ENCODE results near the gene MARVELD1.

MARVELD1 gene

DNA sequence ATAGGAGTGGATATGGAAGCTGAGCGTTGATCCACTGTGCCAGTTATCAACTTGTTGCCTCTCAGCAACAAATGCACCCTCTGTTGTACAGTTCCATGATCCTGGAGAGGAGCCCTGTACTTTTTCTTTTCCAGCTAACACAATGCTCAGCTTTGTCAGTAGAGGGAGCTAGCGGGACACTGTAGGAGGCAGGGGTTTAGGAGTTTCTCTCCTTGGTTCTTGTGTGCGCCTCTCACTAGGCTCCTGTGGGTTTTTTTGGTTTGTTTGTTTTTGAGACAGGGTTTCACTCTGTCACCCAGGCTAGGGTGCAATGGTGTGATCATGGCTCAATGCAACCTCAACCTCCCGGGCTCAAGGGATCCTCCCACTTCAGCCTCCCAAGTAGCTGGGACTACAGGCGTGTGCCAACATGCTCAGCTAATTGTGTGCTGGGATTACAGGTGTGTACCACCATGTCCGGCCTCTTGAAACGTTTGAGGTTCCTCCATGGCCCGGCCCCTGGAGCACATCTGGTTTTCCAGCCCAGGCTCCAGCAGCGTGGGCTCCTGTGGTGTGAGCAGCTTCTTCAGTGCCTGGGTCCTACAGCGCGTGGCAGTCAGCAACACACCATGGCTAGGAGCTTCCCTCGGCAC lies 12.0 kb upstream of the MARVELD1 start:
- H2BK5ac ChIP-seq (ENCODE audit: low read length), result no peak overlapping the region
- H3K79me2 ChIP-seq (ENCODE audit: control insufficient read depth, insufficient read depth, low read length), result no peaks in the 10 kb centered on the region
- H3K4ac ChIP-seq (ENCODE audit: low read depth, low read length), result no peak overlapping the region
- H3K18ac ChIP-seq (ENCODE audit: low read length), result no peak overlapping the region
- WGBS (ENCODE audit: extremely low coverage, insufficient coverage, low lambda C conversion rate), result no CpG with 5 or more reads among the region's 12 CpGs
- H2BK120ac ChIP-seq (ENCODE audit: low read depth, low read length), result no peak overlapping the region
- H3K4me2 ChIP-seq (ENCODE audit: low read length), result no peak overlapping the region
- no peak overlapping the region for H4K8ac ChIP-seq (ENCODE audit: low read depth, low read length)
- H4K5ac ChIP-seq (ENCODE audit: low read length), result no peak overlapping the region
- H2AK5ac ChIP-seq (ENCODE audit: low read length), result no peak overlapping the region
- H2BK15ac ChIP-seq (replicated peaks; ENCODE audit: low read depth), result no peak overlapping the region
- H3K79me1 ChIP-seq (ENCODE audit: low read length), result no peaks in the 10 kb centered on the region
- no peaks in the 10 kb centered on the region for H3K4me1 ChIP-seq (ENCODE audit: control insufficient read depth, low read depth, low read length)
- no peak overlapping the region for H3K4me3 ChIP-seq (ENCODE audit: low read length)
- H3K56ac ChIP-seq (ENCODE audit: low read length), result no peak overlapping the region
- no peak overlapping the region for H3K9ac ChIP-seq (ENCODE audit: low read length)
- no peaks in the 10 kb centered on the region for H3K36me3 ChIP-seq (ENCODE audit: control insufficient read depth, insufficient read depth, low read length)
- H3K27ac ChIP-seq (ENCODE audit: low read depth, low read length), result no peak overlapping the region
- no peaks in the 10 kb centered on the region for H3K27me3 ChIP-seq (ENCODE audit: insufficient read depth, low read length, poor library complexity)
- DNase-seq, result peak; percentile 80
- no peak overlapping the region for H3K23ac ChIP-seq (ENCODE audit: low read length)

DNA sequence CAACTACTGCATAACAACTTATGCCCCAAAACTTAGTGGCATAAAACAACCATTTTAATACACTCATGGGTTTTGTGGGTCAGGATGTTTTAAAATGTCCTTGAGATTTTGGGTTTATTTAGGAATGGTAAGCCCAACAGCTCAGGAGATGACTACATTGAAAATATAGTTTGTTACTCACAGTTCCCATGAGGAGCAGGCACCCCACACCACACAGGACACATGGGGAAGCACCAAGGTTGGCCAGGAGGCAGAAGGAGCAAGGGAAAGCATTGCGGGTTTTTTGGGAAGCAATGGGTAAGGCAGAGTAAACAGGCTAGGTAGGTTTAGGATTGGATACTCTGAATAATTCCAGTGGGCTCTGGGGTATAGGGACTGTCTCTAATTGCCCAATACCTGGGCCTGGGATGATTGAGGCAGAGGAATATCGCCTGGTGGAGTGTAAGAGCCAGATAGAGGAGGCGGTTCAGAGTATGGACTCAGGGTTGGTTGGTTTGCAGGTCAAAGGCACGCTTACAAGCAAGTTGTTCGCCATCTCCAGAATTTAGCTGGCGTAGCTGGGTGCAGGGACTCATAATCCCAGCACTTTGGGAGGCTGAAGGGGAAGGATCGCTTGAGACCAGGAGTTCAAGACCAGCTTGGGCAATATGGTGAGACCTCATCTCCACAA lies 10.0 kb upstream of the MARVELD1 start:
- no peak overlapping the region for H2BK5ac ChIP-seq (ENCODE audit: low read length)
- no peak overlapping the region for H3K9ac ChIP-seq (ENCODE audit: low read length)
- no peaks in the 10 kb centered on the region for H3K36me3 ChIP-seq (ENCODE audit: control insufficient read depth, insufficient read depth, low read length)
- no peak overlapping the region for H2BK15ac ChIP-seq (replicated peaks; ENCODE audit: low read depth)
- no peak overlapping the region for H2AK5ac ChIP-seq (ENCODE audit: low read length)
- no peak overlapping the region for H3K4ac ChIP-seq (ENCODE audit: low read depth, low read length)
- no peak overlapping the region for H3K18ac ChIP-seq (ENCODE audit: low read length)
- H3K4me2 ChIP-seq (ENCODE audit: low read length), result no peak overlapping the region
- H4K8ac ChIP-seq (ENCODE audit: low read depth, low read length), result no peak overlapping the region
- no peak overlapping the region for H3K4me3 ChIP-seq (ENCODE audit: low read length)
- no peak overlapping the region for H3K56ac ChIP-seq (ENCODE audit: low read length)
- no peaks in the 10 kb centered on the region for H3K79me2 ChIP-seq (ENCODE audit: control insufficient read depth, insufficient read depth, low read length)
- no peak overlapping the region for H4K5ac ChIP-seq (ENCODE audit: low read length)
- no peaks in the 10 kb centered on the region for H3K4me1 ChIP-seq (ENCODE audit: control insufficient read depth, low read depth, low read length)
- H2BK120ac ChIP-seq (ENCODE audit: low read depth, low read length), result no peak overlapping the region
- no peaks in the 10 kb centered on the region for H3K79me1 ChIP-seq (ENCODE audit: low read length)
- no peak overlapping the region for H3K27ac ChIP-seq (ENCODE audit: low read depth, low read length)
- no peak for DNase-seq
- no peaks in the 10 kb centered on the region for H3K27me3 ChIP-seq (ENCODE audit: insufficient read depth, low read length, poor library complexity)
- no peak overlapping the region for H3K23ac ChIP-seq (ENCODE audit: low read length)
- no CpG with 5 or more reads among the region's 7 CpGs for WGBS (ENCODE audit: extremely low coverage, insufficient coverage, low lambda C conversion rate)

DNA sequence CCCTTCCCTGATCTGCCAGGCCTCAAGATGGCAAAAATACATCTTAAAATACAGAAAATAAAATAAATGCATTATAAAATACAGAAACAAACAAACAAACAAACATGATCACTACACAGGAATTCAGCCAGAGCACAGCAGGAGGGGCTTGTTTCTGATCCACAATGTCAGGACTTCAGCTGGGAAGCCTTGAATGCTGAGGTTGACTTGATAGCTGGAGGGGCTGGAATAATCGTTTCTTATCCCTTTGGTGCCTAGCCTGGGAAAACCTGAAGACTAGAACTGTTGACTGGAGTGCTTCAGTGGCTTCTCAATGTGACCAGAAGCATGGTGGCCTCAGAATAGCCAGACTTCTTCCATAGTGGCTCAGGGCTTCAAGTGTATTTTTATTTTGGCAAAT lies 9.2 kb upstream of the MARVELD1 start:
- no peak overlapping the region for H2BK15ac ChIP-seq (replicated peaks; ENCODE audit: low read depth)
- H3K18ac ChIP-seq (ENCODE audit: low read length), result no peak overlapping the region
- no peak overlapping the region for H2BK120ac ChIP-seq (ENCODE audit: low read depth, low read length)
- H3K27ac ChIP-seq (ENCODE audit: low read depth, low read length), result no peak overlapping the region
- peak; percentile 56 for DNase-seq
- no peak overlapping the region for H3K9ac ChIP-seq (ENCODE audit: low read length)
- no peaks in the 10 kb centered on the region for H3K79me2 ChIP-seq (ENCODE audit: control insufficient read depth, insufficient read depth, low read length)
- no peak overlapping the region for H3K4me2 ChIP-seq (ENCODE audit: low read length)
- no peak overlapping the region for H3K4ac ChIP-seq (ENCODE audit: low read depth, low read length)
- H3K27me3 ChIP-seq (ENCODE audit: insufficient read depth, low read length, poor library complexity), result no peaks in the 10 kb centered on the region
- H3K36me3 ChIP-seq (ENCODE audit: control insufficient read depth, insufficient read depth, low read length), result no peaks in the 10 kb centered on the region
- no peak overlapping the region for H3K4me3 ChIP-seq (ENCODE audit: low read length)
- H3K4me1 ChIP-seq (ENCODE audit: control insufficient read depth, low read depth, low read length), result no peaks in the 10 kb centered on the region
- no CpG with 5 or more reads among the region's 1 CpG for WGBS (ENCODE audit: extremely low coverage, insufficient coverage, low lambda C conversion rate)
- H3K56ac ChIP-seq (ENCODE audit: low read length), result no peak overlapping the region
- no peaks in the 10 kb centered on the region for H3K79me1 ChIP-seq (ENCODE audit: low read length)
- H4K8ac ChIP-seq (ENCODE audit: low read depth, low read length), result no peak overlapping the region
- no peak overlapping the region for H3K23ac ChIP-seq (ENCODE audit: low read length)
- H4K5ac ChIP-seq (ENCODE audit: low read length), result no peak overlapping the region
- H2AK5ac ChIP-seq (ENCODE audit: low read length), result no peak overlapping the region
- no peak overlapping the region for H2BK5ac ChIP-seq (ENCODE audit: low read length)

DNA sequence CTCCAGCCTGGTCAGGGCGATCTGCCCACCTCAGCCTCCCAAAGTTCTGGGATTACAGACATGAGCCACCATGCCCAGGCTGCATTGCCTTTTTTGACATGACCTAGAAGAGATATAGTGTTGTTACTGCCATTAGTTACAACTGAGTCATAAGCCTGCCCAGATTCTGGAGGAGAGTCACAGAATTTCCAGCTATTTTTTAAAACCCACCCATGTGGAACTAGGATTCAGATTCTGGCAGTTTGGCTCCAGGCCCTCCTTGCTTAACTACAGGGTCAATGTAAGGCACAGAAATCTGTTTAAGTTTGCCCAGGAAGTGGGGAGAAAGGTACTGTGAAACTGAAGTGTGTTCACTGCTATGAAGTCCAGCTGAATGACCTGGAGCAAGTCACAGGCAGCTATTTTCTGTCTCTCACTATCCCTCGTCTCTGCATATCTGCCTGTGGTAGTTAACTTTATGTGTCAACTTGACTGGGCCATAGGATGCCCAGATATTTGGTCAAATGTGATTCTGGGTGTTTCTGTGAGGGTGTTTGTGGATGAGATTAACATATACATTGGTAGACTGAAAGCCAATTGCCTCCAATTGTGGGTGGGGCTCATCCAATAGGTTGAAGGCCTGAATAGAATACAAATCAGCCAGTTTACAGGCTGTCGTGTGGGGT lies 8.4 kb upstream of the MARVELD1 start:
- H2BK120ac ChIP-seq (ENCODE audit: low read depth, low read length), result no peak overlapping the region
- H3K36me3 ChIP-seq (ENCODE audit: control insufficient read depth, insufficient read depth, low read length), result no peaks in the 10 kb centered on the region
- no peak overlapping the region for H3K4ac ChIP-seq (ENCODE audit: low read depth, low read length)
- DNase-seq, result no peak
- no peak overlapping the region for H3K4me3 ChIP-seq (ENCODE audit: low read length)
- H3K4me2 ChIP-seq (ENCODE audit: low read length), result no peak overlapping the region
- no peak overlapping the region for H4K8ac ChIP-seq (ENCODE audit: low read depth, low read length)
- no peak overlapping the region for H2AK5ac ChIP-seq (ENCODE audit: low read length)
- no peak overlapping the region for H3K23ac ChIP-seq (ENCODE audit: low read length)
- H3K79me1 ChIP-seq (ENCODE audit: low read length), result no peaks in the 10 kb centered on the region
- no CpG with 5 or more reads among the region's 3 CpGs for WGBS (ENCODE audit: extremely low coverage, insufficient coverage, low lambda C conversion rate)
- H3K56ac ChIP-seq (ENCODE audit: low read length), result no peak overlapping the region
- H3K27me3 ChIP-seq (ENCODE audit: insufficient read depth, low read length, poor library complexity), result no peaks in the 10 kb centered on the region
- no peak overlapping the region for H4K5ac ChIP-seq (ENCODE audit: low read length)
- H2BK15ac ChIP-seq (replicated peaks; ENCODE audit: low read depth), result no peak overlapping the region
- no peaks in the 10 kb centered on the region for H3K4me1 ChIP-seq (ENCODE audit: control insufficient read depth, low read depth, low read length)
- no peak overlapping the region for H2BK5ac ChIP-seq (ENCODE audit: low read length)
- H3K79me2 ChIP-seq (ENCODE audit: control insufficient read depth, insufficient read depth, low read length), result no peaks in the 10 kb centered on the region
- H3K27ac ChIP-seq (ENCODE audit: low read depth, low read length), result no peak overlapping the region
- no peak overlapping the region for H3K18ac ChIP-seq (ENCODE audit: low read length)
- no peak overlapping the region for H3K9ac ChIP-seq (ENCODE audit: low read length)

DNA sequence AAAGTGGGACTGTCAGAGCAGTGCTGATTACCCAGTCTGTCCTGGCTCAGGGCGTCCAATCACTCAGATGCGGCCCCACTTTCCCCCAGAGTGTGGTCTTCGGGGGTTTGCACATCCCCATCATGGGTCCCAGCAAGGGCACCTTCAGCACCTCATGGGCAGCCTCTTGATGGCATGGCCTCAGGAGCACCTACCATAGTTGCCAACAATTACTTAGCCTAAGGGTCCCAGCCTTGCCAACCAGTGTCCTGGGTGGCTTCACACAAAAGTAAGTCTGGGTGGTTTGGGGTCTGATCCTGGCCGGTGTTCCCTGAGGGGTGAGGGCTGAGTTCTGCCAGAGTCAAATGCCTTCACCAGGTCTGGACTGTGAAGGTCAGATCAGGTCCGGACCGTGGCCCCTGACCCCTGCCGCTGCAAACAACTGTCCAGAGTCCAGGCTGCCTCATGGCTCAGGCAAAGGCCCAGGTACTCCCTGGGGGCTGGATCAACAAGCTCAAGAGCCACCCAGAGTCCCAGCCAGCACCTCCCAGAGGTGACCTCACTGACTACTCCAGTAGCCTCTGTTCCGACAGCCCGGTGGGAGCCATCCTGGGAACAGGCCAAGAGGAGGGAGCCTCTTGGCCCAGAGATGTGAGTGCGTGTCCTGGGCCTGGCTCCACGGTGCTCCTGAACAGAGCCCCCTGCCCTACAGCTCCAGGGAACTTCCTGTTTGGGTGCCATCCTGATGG lies 6.2 kb upstream of the MARVELD1 start:
- DNase-seq, result no peak
- H3K27me3 ChIP-seq (ENCODE audit: insufficient read depth, low read length, poor library complexity), result no peaks in the 10 kb centered on the region
- H2BK5ac ChIP-seq (ENCODE audit: low read length), result no peak overlapping the region
- H2BK15ac ChIP-seq (replicated peaks; ENCODE audit: low read depth), result no peak overlapping the region
- no peaks in the 10 kb centered on the region for H3K36me3 ChIP-seq (ENCODE audit: control insufficient read depth, insufficient read depth, low read length)
- H3K23ac ChIP-seq (ENCODE audit: low read length), result no peak overlapping the region
- no peaks in the 10 kb centered on the region for H3K4me1 ChIP-seq (ENCODE audit: control insufficient read depth, low read depth, low read length)
- H4K8ac ChIP-seq (ENCODE audit: low read depth, low read length), result no peak overlapping the region
- no peak overlapping the region for H3K18ac ChIP-seq (ENCODE audit: low read length)
- H3K4ac ChIP-seq (ENCODE audit: low read depth, low read length), result no peak overlapping the region
- no peak overlapping the region for H3K27ac ChIP-seq (ENCODE audit: low read depth, low read length)
- H3K79me2 ChIP-seq (ENCODE audit: control insufficient read depth, insufficient read depth, low read length), result no peaks in the 10 kb centered on the region
- H2AK5ac ChIP-seq (ENCODE audit: low read length), result no peak overlapping the region
- no CpG with 5 or more reads among the region's 11 CpGs for WGBS (ENCODE audit: extremely low coverage, insufficient coverage, low lambda C conversion rate)
- H4K5ac ChIP-seq (ENCODE audit: low read length), result no peak overlapping the region
- H3K4me3 ChIP-seq (ENCODE audit: low read length), result no peak overlapping the region
- no peak overlapping the region for H3K4me2 ChIP-seq (ENCODE audit: low read length)
- no peak overlapping the region for H3K9ac ChIP-seq (ENCODE audit: low read length)
- no peak overlapping the region for H2BK120ac ChIP-seq (ENCODE audit: low read depth, low read length)
- no peaks in the 10 kb centered on the region for H3K79me1 ChIP-seq (ENCODE audit: low read length)
- no peak overlapping the region for H3K56ac ChIP-seq (ENCODE audit: low read length)
